H9 (cell line): ENCODE measurements around the gene ABCB8. TPM values are rescaled to one million over a fixed set of nuclear protein-coding genes. Genes with fewer than 3 reads are reported as not detected.

Experiments
- DNase-seq: peaks from one replicate; pipeline ENCODE4 v3.0.0-alpha.2; 2017
- H2AFZ ChIP-seq: one replicate; pipeline ENCODE4 v1.6.1; 2013; ENCODE audit warnings: mild to moderate bottlenecking, low read length, control low read depth, moderate library complexity
- H2AK5ac ChIP-seq: 2 replicates; pipeline ENCODE4 v1.6.1; 2013; ENCODE audit warnings: low read length, control low read depth, mixed read lengths; ENCODE audit not compliant: insufficient read length
- H2BK120ac ChIP-seq: one replicate; pipeline ENCODE4 v1.6.1; 2013; ENCODE audit warnings: low read depth, mild to moderate bottlenecking, low read length, control low read depth, inconsistent platforms; ENCODE audit not compliant: poor library complexity, severe bottlenecking
- H2BK12ac ChIP-seq: 2 replicates; pipeline ENCODE4 v1.6.1; 2013; ENCODE audit warnings: low read length, control low read depth, mixed read lengths, low read depth; ENCODE audit not compliant: insufficient read length
- H2BK15ac ChIP-seq: 2 replicates; pipeline ENCODE4 v1.6.1; 2013; ENCODE audit warnings: low read depth, low read length, control low read depth
- H2BK20ac ChIP-seq: one replicate; pipeline ENCODE4 v1.6.1; 2013; ENCODE audit warnings: low read depth, mild to moderate bottlenecking, low read length, control low read depth, inconsistent platforms; ENCODE audit not compliant: poor library complexity, severe bottlenecking
- H2BK5ac ChIP-seq: 2 replicates; pipeline ENCODE4 v1.6.1; 2013; ENCODE audit warnings: low read length, control low read depth, mixed read lengths; ENCODE audit not compliant: insufficient read length
- H3K14ac ChIP-seq: 2 replicates; pipeline ENCODE4 v1.6.1; 2013; ENCODE audit warnings: low read length, control low read depth; ENCODE audit not compliant: insufficient read depth
- H3K18ac ChIP-seq: 2 replicates; pipeline ENCODE4 v1.6.1; 2013; ENCODE audit warnings: low read depth, mild to moderate bottlenecking, mixed read lengths, low read length, control low read depth; ENCODE audit not compliant: insufficient read length
- H3K23ac ChIP-seq: 2 replicates; pipeline ENCODE4 v1.6.1; 2013; ENCODE audit warnings: low read length, control low read depth, mixed read lengths, low read depth; ENCODE audit not compliant: insufficient read length
- H3K23me2 ChIP-seq: 2 replicates; pipeline ENCODE4 v1.6.1; 2013; ENCODE audit warnings: low read depth, mild to moderate bottlenecking, mixed read lengths, low read length, control low read depth; ENCODE audit not compliant: insufficient read length, poor library complexity, severe bottlenecking
- H3K27ac ChIP-seq: 2 replicates; pipeline ENCODE4 v1.5.1; 2013; ENCODE audit warnings: low read length, control low read depth, mixed read lengths, low read depth; ENCODE audit not compliant: insufficient read length
- H3K27me3 ChIP-seq: 2 replicates; pipeline ENCODE4 v1.6.1; 2013; ENCODE audit warnings: low read length, control low read depth, inconsistent platforms; ENCODE audit not compliant: insufficient read depth
- H3K4ac ChIP-seq: 2 replicates; pipeline ENCODE4 v1.6.1; 2013; ENCODE audit warnings: low read depth, mild to moderate bottlenecking, control low read depth, inconsistent platforms, low read length, moderate library complexity
- H3K4me1 ChIP-seq: 2 replicates; pipeline ENCODE4 v1.6.1; 2013; ENCODE audit warnings: low read length, control low read depth, inconsistent platforms; ENCODE audit not compliant: insufficient read depth
- H3K4me2 ChIP-seq: 2 replicates; pipeline ENCODE4 v1.6.1; 2013; ENCODE audit warnings: low read length, control low read depth, mixed read lengths; ENCODE audit not compliant: insufficient read length, insufficient read depth
- H3K56ac ChIP-seq: 2 replicates; pipeline ENCODE4 v1.6.1; 2013; ENCODE audit warnings: low read depth, mild to moderate bottlenecking, mixed read lengths, low read length, control low read depth; ENCODE audit not compliant: insufficient read length
- H3K79me1 ChIP-seq: 2 replicates; pipeline ENCODE4 v1.6.1; 2013; ENCODE audit warnings: low read depth, mild to moderate bottlenecking, moderate library complexity, low read length, control low read depth, inconsistent platforms; ENCODE audit not compliant: insufficient read depth, poor library complexity, severe bottlenecking
- H3K79me2 ChIP-seq: 2 replicates; pipeline ENCODE4 v1.6.1; 2013; ENCODE audit warnings: low read length, control low read depth, inconsistent platforms; ENCODE audit not compliant: insufficient read depth
- H3K9ac ChIP-seq: 2 replicates; pipeline ENCODE4 v1.6.1; 2013; ENCODE audit warnings: low read length, control low read depth, mixed read lengths; ENCODE audit not compliant: insufficient read length; ENCODE audit errors: extremely low read depth
- H3K9me3 ChIP-seq: one replicate; pipeline ENCODE4 v1.6.1; 2013; ENCODE audit warnings: low read depth, low read length, inconsistent platforms; ENCODE audit not compliant: control insufficient read depth
- H3T11ph ChIP-seq: one replicate; pipeline ENCODE4 v1.6.1; 2013; ENCODE audit warnings: mild to moderate bottlenecking, low read length, control low read depth, inconsistent platforms
- H4K20me1 ChIP-seq: one replicate; pipeline ENCODE4 v1.6.1; 2013; ENCODE audit not compliant: control insufficient read depth, insufficient read length, insufficient read depth
- H4K5ac ChIP-seq: 2 replicates; pipeline ENCODE4 v1.6.1; 2013; ENCODE audit warnings: low read depth, mild to moderate bottlenecking, mixed read lengths, low read length, control low read depth; ENCODE audit not compliant: insufficient read length
- H4K8ac ChIP-seq: replicated peaks from 2 replicates; pipeline ENCODE4 v1.6.1; 2013; ENCODE audit warnings: low read length, control low read depth, mixed read lengths, low read depth; ENCODE audit not compliant: insufficient read length
- H4K91ac ChIP-seq: 2 replicates; pipeline ENCODE4 v1.6.1; 2013; ENCODE audit warnings: low read depth, mild to moderate bottlenecking, moderate library complexity, mixed read lengths, low read length, control low read depth; ENCODE audit not compliant: insufficient read length
- H3K27ac Mint-ChIP-seq, 3 experiments: 2 replicates in 2 of 3; 3 replicates in 1 of 3; pipeline ENCODE4 v1.8.0; 2020 to 2021; ENCODE audit warnings: mixed read lengths in 3 of 3, mild to moderate bottlenecking in 1 of 3, moderate library complexity in 1 of 3
- H3K27me3 Mint-ChIP-seq: 2 replicates; pipeline ENCODE4 v1.8.0; 2021; ENCODE audit warnings: low read depth, mild to moderate bottlenecking, moderate library complexity, mixed read lengths
- H3K36me3 Mint-ChIP-seq, 3 experiments: 2 replicates in 2 of 3; 3 replicates in 1 of 3; pipeline ENCODE4 v1.8.0; 2020 to 2021; ENCODE audit warnings: low read depth in 3 of 3, mixed read lengths in 3 of 3; ENCODE audit not compliant: insufficient read depth in 1 of 3
- H3K4me1 Mint-ChIP-seq, 2 experiments: 2 replicates each; pipeline ENCODE4 v1.8.0; 2020; ENCODE audit warnings: mixed read lengths in 2 of 2
- H3K4me3 Mint-ChIP-seq, 2 experiments: 2 replicates in 1 of 2; 3 replicates in 1 of 2; pipeline ENCODE4 v1.8.0; 2020 to 2021; ENCODE audit warnings: mild to moderate bottlenecking in 2 of 2, mixed read lengths in 2 of 2, moderate library complexity in 1 of 2
- H3K9me3 Mint-ChIP-seq, 2 experiments: 2 replicates in 1 of 2; 3 replicates in 1 of 2; pipeline ENCODE4 v1.8.0; 2020; ENCODE audit warnings: mild to moderate bottlenecking in 2 of 2, mixed read lengths in 2 of 2, moderate library complexity in 1 of 2
- WGBS: extraction: QIAGEN DNeasy Blood & Tissue Kit; methylation state at CpG from one replicate; pipeline ENCODE4 v1.1.7; 2013; ENCODE audit warnings: missing lambda C conversion rate, low lambda C conversion rate, mixed read lengths; ENCODE audit not compliant: insufficient read length; ENCODE audit errors: extremely low coverage; 5-methylcytosine and 5-hydroxymethylcytosine counted together
- total RNA-seq: library from RNA; stranded (reverse); gene quantifications from 2 replicates; pipeline ENCODE4 v1.2.1, GENCODE V29; 2021
- TF ChIP-seq, protein P1 (sequence below): fragments of 200-600 bp; sonication (generic); conservative IDR thresholded peaks from 3 replicates; pipeline ENCODE4 v1.8.0; 2021; ENCODE audit warnings: antibody characterized with exemption, mild to moderate bottlenecking

Gene ABCB8
- total RNA-seq, 1 experiment from 2014 or later = 22.1 TPM

DNA sequence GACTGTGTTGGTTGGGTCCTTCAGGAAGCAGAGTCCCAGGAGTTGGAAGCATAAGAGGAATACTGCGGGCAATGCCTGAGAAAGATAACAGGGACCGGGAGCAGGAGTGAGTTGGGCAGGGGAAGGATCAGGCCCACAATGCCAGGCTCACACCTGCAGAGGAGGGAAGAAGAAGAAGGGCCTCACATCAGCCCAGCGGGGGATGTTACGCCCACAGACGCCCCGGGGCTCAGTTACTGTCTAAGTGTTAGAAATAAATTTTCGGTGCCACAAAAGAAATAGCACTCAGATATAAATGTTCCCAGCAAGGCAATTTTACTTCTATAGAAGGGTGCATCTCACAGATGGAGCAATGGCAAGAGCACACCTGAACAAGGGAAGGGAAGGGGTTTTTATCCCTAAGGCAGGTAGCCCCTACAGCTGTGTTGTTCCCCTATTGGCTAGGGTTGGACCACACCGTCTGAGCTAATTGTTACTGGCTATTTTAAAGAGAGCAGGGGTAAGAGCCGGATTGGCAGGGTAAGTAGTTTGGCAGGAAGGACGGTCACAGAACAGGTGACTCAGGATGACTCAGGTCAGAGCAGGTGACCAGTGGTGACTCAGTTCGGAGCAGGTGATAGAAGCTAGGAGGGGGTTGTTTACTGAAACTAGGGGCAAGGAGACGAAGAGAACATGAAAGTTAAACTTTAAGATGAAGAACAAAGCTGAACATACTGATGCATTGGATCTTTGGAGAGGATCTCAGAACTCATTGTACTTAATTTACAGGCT is 37.6 kb upstream of the ABCB8 start, which contains the start of gene NOS3:
Gene NOS3 (plus strand): TSS at position 602 of the 771 bp plus-strand sequence. CDS start 2,787 bp downstream, outside the sequence.
- Histone ChIP-seq H3K56ac (no peak within 1 kb of the TSS), H3K9me3 (no peaks in the 10 kb centered on the region), H2BK20ac (no peak within 1 kb of the TSS), H2BK120ac (no peak within 1 kb of the TSS), H4K20me1 (no peaks in the 10 kb centered on the region), H3T11ph (no peak within 1 kb of the TSS), H2AFZ (no peak within 1 kb of the TSS), H2BK5ac (no peak within 1 kb of the TSS), H3K18ac (no peak within 1 kb of the TSS), H2AK5ac (no peak within 1 kb of the TSS), H4K8ac (no peak within 1 kb of the TSS), H4K5ac (no peak within 1 kb of the TSS), H3K23me2 (no peaks in the 10 kb centered on the region), H3K4me1 (no peaks in the 10 kb centered on the region; the same call in none of the 2 replicates), H3K9ac (no peak within 1 kb of the TSS), H3K27me3 (no peaks in the 10 kb centered on the region; the same call in 1 of the 2 replicates), H3K23ac (no peak within 1 kb of the TSS), H3K14ac (no peak within 1 kb of the TSS), H3K4me2 (no peak within 1 kb of the TSS), H3K4ac (no peak within 1 kb of the TSS), H2BK12ac (no peak within 1 kb of the TSS), H3K79me2 (no peaks in the 10 kb centered on the region), H4K91ac (no peak within 1 kb of the TSS), H3K79me1 (no peaks in the 10 kb centered on the region), H3K27ac (no peak within 1 kb of the TSS), H2BK15ac (no peak within 1 kb of the TSS)
- WGBS = no CpG with 5 or more reads among the region's 12 CpGs
- peaks cover 14 to 37% of the 10 kb centered on the region in 2 experiments for H3K4me1 Mint-ChIP-seq
- peaks cover 9 to 15% of the 10 kb centered on the region in 2 experiments for H3K9me3 Mint-ChIP-seq
- DNase-seq = peak; percentile 83
- peaks cover 0 to 12% (median 5%) of the 10 kb centered on the region in 3 experiments; a peak in 4 of 7 replicates for H3K36me3 Mint-ChIP-seq
- 0 out of 7 replicates have a peak within 1 kb of the TSS, but pooled peaks of 1 of the 3 experiments have one; percentile 19 for H3K27ac Mint-ChIP-seq
- no peak within 1 kb of the TSS for H3K4me3 Mint-ChIP-seq
- H3K27me3 Mint-ChIP-seq = peaks cover 36% of the 10 kb centered on the region
- TF ChIP-seq, protein P1, sequence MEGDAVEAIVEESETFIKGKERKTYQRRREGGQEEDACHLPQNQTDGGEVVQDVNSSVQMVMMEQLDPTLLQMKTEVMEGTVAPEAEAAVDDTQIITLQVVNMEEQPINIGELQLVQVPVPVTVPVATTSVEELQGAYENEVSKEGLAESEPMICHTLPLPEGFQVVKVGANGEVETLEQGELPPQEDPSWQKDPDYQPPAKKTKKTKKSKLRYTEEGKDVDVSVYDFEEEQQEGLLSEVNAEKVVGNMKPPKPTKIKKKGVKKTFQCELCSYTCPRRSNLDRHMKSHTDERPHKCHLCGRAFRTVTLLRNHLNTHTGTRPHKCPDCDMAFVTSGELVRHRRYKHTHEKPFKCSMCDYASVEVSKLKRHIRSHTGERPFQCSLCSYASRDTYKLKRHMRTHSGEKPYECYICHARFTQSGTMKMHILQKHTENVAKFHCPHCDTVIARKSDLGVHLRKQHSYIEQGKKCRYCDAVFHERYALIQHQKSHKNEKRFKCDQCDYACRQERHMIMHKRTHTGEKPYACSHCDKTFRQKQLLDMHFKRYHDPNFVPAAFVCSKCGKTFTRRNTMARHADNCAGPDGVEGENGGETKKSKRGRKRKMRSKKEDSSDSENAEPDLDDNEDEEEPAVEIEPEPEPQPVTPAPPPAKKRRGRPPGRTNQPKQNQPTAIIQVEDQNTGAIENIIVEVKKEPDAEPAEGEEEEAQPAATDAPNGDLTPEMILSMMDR = no peak
